Measurements from ENCODE around the gene DPEP2. TPM values are rescaled to one million over a fixed set of nuclear protein-coding genes. Genes with fewer than 3 reads are reported as not detected.

The DPEP2 gene
- total and polyA plus RNA-seq, 8 donors, result 0.61 to 5.2 (median 1.7) TPM; not detected in 2

GRCh38 chr16:67969254-67970039 lies 29.8 kb downstream of the DPEP2 start:
- Histone ChIP-seq H3K27ac (peak overlapping the region; percentile 90 to 98 (median 95)), H3K9me3 (no peaks in the 10 kb centered on the region), H3K4me3 (peak overlapping the region; percentile 74 to 98 (median 86)), H3K4me1 (peaks cover 29 to 43% (median 36%) of the 10 kb centered on the region in 4 donors), H3K36me3 (no peaks in the 10 kb centered on the region), H3K27me3 (no peaks in the 10 kb centered on the region)
- 31 to 38% (median 36%) methylated on average over 40 of the region's 40 CpGs for WGBS, 5 donors
- peak in 1 of 2 donors; percentile 50 for DNase-seq
- intact Hi-C loops (cut with DNase I; ENCODE audit: low total_unique reads), result no loop called here
- TF ChIP-seq EP300 (IDR thresholded peaks at IDR 0.05) (no peak), POLR2AphosphoS5 (IDR thresholded peaks at IDR 0.05) (no peak), POLR2A (IDR thresholded peaks at IDR 0.05) (no peak)
- TF ChIP-seq, protein P1, sequence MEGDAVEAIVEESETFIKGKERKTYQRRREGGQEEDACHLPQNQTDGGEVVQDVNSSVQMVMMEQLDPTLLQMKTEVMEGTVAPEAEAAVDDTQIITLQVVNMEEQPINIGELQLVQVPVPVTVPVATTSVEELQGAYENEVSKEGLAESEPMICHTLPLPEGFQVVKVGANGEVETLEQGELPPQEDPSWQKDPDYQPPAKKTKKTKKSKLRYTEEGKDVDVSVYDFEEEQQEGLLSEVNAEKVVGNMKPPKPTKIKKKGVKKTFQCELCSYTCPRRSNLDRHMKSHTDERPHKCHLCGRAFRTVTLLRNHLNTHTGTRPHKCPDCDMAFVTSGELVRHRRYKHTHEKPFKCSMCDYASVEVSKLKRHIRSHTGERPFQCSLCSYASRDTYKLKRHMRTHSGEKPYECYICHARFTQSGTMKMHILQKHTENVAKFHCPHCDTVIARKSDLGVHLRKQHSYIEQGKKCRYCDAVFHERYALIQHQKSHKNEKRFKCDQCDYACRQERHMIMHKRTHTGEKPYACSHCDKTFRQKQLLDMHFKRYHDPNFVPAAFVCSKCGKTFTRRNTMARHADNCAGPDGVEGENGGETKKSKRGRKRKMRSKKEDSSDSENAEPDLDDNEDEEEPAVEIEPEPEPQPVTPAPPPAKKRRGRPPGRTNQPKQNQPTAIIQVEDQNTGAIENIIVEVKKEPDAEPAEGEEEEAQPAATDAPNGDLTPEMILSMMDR (IDR thresholded peaks at IDR 0.05), result no peak

DNA sequence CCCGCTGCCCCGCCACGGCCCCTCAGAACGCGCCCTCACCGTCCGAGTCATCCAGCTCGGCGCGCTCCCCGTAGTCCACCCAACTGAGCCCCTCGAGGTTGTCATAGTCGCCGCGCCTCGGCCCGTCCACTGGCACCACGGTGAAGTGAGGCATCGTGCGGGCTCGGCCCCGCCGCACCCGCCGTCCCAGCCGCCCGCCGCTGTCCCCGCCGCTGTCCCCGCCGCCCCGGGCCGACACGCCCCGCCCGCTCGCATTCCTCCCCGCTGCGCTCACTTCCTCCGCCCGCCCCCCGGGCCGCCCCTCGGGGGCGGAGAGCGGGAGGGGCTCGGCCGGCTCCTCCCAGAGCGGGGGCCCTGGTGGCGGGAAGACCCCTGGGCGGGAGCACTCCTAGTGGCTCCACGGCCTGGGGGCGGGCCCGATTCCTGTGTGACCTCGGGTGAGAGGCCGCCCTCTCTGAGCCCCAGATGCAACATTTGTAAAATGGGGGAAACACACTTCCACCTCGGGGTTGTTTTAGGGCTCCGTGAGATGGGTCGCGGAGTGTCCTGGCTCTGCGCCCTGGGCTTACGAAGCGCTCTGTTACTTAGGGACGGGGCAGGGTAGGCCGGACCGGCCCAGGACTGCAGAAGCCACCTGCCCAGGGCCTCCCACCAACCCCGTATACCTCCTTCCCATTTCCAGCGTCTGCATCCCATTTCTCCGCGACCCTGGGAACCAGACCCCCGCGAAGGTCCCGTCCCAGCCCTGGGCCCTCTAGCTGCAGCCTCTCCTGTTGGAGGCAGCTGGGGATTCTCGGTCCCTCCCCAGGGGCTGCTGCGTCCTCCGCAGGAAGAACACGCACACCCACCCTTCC lies 30.7 kb downstream of the DPEP2 start, which contains the start of gene SLC12A4:
Gene SLC12A4, minus strand, starts transcription at position 238 of the 854 bp plus-strand sequence. Its CDS starts 84 bp downstream, at position 154.
- WGBS, 5 donors, result 0 to 1% (median 1%) methylated on average over 21 to 78 of the region's 78 CpGs
- H3K4me3 ChIP-seq, result peak within 1 kb of the TSS; percentile 74 to 98 (median 86)
- intact Hi-C loops (cut with DNase I; ENCODE audit: low total_unique reads), result no loop called here
- H3K36me3 ChIP-seq, result no peaks in the 10 kb centered on the region
- H3K9me3 ChIP-seq, result no peaks in the 10 kb centered on the region
- peak within 1 kb of the TSS; percentile 90 to 98 (median 95) for H3K27ac ChIP-seq
- H3K27me3 ChIP-seq, result no peaks in the 10 kb centered on the region
- TF ChIP-seq, protein P1 (IDR thresholded peaks at IDR 0.05), result no peak
- TF ChIP-seq POLR2A (IDR thresholded peaks at IDR 0.05) (no peak), POLR2AphosphoS5 (IDR thresholded peaks at IDR 0.05) (peak; percentile 60 to 75 (median 68))
- DNase-seq, result peak; percentile 82 to 96
- peaks cover 36 to 51% (median 44%) of the 10 kb centered on the region in 4 donors for H3K4me1 ChIP-seq

GRCh38 chr16:67967958-67968399 lies 31.3 kb downstream of the DPEP2 start:
- Histone ChIP-seq H3K9me3 (no peaks in the 10 kb centered on the region), H3K27ac (peak overlapping the region; percentile 90 to 98 (median 95)), H3K36me3 (peaks cover 2 to 6% (median 4%) of the 10 kb centered on the region in 4 donors), H3K4me1 (peaks cover 42 to 58% (median 51%) of the 10 kb centered on the region in 4 donors), H3K27me3 (no peaks in the 10 kb centered on the region), H3K4me3 (peak overlapping the region; percentile 74 to 98 (median 86))
- WGBS, 5 donors, result 0 to 3% (median 1%) methylated on average over 22 to 45 of the region's 45 CpGs
- DNase-seq, result peak; percentile 43 to 83
- intact Hi-C loops (cut with DNase I; ENCODE audit: low total_unique reads), result no loop called here
- TF ChIP-seq, protein P1 (IDR thresholded peaks at IDR 0.05), result no peak
- TF ChIP-seq EP300 (IDR thresholded peaks at IDR 0.05) (no peak), POLR2AphosphoS5 (IDR thresholded peaks at IDR 0.05) (no peak), POLR2A (IDR thresholded peaks at IDR 0.05) (no peak)

All from stomach (tissue), 9 donors.